ENCODE data around the gene RBKS. TPM values are rescaled to one million over a fixed set of nuclear protein-coding genes. Genes with fewer than 3 reads are reported as not detected.
A peak's percentile ranks its signal among the peaks of the same experiment; 100 is the strongest.

The RBKS gene
- total RNA-seq, 1 donor from 2014 or later, result 0.80 TPM

DNA sequence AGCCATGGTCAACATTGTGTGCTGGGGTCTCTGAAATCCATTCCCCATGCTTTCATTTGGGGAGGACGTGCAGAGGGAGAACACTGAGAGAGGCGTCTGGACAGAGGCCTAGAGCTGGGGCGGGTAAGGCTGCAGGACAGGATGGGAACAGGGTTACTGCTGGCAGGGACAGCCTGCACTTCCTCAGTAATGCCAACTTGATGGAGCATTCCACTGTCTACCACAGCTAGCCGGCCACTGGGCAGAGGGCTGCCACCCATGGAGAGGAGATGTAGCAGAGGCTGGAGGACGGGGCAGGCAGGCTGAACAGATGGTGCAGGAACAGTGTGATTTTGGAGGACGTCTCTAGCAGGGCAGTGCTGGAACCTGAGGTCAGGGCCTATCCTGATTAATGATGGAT lies 89.3 kb downstream of the RBKS start:
- no peaks in the 10 kb centered on the region for H3K9me3 Mint-ChIP-seq
- H3K4me1 Mint-ChIP-seq, result peaks cover 15% of the 10 kb centered on the region
- TF ChIP-seq, protein P1, sequence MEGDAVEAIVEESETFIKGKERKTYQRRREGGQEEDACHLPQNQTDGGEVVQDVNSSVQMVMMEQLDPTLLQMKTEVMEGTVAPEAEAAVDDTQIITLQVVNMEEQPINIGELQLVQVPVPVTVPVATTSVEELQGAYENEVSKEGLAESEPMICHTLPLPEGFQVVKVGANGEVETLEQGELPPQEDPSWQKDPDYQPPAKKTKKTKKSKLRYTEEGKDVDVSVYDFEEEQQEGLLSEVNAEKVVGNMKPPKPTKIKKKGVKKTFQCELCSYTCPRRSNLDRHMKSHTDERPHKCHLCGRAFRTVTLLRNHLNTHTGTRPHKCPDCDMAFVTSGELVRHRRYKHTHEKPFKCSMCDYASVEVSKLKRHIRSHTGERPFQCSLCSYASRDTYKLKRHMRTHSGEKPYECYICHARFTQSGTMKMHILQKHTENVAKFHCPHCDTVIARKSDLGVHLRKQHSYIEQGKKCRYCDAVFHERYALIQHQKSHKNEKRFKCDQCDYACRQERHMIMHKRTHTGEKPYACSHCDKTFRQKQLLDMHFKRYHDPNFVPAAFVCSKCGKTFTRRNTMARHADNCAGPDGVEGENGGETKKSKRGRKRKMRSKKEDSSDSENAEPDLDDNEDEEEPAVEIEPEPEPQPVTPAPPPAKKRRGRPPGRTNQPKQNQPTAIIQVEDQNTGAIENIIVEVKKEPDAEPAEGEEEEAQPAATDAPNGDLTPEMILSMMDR (IDR thresholded peaks at IDR 0.05; ENCODE audit: unreplicated experiment), result no peak
- DNase-seq (ENCODE audit: low spot score in 2 of 2, unreplicated experiment in 2 of 2), result no peak
- H3K27me3 Mint-ChIP-seq (ENCODE audit: low read depth), result no peaks in the 10 kb centered on the region
- H3K27ac Mint-ChIP-seq, result peak overlapping the region; percentile 54
- H3K4me3 Mint-ChIP-seq, result no peak overlapping the region
- no peaks in the 10 kb centered on the region for H3K36me3 Mint-ChIP-seq

DNA sequence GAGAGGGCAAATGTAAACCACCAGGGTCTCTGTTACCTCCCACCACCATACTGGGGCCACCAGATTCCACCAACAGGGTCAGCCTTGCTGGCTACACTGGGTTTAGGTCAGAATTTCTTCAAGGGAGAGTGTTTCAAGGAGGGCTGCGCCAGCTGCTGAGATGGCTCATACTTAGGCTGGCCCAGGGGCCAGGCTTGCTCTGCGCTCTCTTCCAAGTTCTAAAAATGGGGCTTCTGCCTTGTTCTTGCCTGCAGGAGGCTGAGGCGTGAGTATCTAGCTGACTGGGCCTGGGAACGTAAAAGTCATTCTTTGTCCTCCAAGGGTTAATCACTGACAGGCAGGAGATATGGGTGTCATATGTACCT lies 90.6 kb downstream of the RBKS start:
- Mint-ChIP-seq H3K4me3 (no peak overlapping the region), H3K27ac (peak overlapping the region; percentile 97)

DNA sequence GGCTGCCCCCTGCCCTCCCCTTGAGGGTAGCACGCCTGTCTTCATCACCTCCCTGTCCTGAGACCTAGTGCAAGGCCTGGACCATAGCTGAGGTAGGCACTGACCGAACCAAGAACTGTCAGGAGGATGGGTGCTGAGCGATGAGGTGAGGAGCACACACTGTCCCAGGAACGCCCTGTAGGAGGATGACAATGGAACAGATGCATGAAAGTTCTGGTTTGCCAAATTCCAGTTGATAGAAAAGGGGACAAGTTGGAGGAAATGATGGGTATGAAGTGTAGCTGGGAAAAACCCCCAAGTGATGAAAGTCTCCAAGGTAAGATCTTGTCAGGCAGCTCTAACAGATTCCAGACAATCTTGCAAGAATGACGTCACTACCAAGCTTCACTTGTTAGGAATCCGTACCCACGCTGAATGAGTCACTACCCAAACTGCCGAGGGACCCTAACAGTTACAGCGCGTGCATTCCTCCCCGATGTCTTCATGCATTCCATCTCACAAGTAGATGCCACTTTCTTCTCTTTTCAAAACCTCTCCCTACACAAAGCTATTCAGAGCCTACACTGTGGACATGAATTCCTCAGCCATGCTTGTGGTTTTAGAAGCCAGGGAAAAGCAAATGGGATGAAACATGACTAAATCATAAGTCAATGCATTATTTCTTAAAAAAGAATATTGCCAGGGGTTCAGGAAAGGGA lies 91.1 kb downstream of the RBKS start:
- TF ChIP-seq, protein P1 (IDR thresholded peaks at IDR 0.05; ENCODE audit: unreplicated experiment), result no peak
- Mint-ChIP-seq H3K9me3 (no peaks in the 10 kb centered on the region), H3K27ac (peak overlapping the region; percentile 97), H3K4me1 (peaks cover 15% of the 10 kb centered on the region), H3K27me3 (ENCODE audit: low read depth) (no peaks in the 10 kb centered on the region), H3K36me3 (no peaks in the 10 kb centered on the region), H3K4me3 (no peak overlapping the region)
- peak; percentile 52 to 69 for DNase-seq (ENCODE audit: low spot score in 2 of 2, unreplicated experiment in 2 of 2)

More for the DNA sequence above, 90.6 kb downstream of the RBKS start:
- DNase-seq (ENCODE audit: low spot score in 2 of 2, unreplicated experiment in 2 of 2), result no peak
- Mint-ChIP-seq H3K4me1 (peaks cover 15% of the 10 kb centered on the region), H3K36me3 (no peaks in the 10 kb centered on the region), H3K27me3 (ENCODE audit: low read depth) (no peaks in the 10 kb centered on the region), H3K9me3 (no peaks in the 10 kb centered on the region)
- TF ChIP-seq, protein P1 (IDR thresholded peaks at IDR 0.05; ENCODE audit: unreplicated experiment), result no peak

DNA sequence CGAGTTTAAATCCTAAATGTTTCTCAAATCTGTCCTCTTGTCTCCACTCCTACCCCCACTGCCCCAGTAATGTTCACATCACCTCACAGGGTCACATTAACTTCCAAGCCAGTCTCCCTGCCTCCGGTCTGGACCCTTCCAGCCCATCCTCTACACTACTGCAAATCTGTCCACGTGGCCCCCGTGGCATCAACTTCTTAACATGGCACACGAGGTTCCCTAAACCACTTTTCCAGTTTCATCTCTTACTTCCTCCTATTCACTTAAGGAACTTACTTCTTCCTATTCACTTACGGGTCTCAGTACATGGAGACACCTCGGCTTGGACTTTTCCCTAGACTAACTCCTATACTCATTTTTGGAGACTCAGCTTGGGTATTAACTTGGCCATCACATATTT lies 91.7 kb downstream of the RBKS start:
- no peaks in the 10 kb centered on the region for H3K27me3 Mint-ChIP-seq (ENCODE audit: low read depth)
- no peak overlapping the region for H3K4me3 Mint-ChIP-seq
- peaks cover 15% of the 10 kb centered on the region for H3K4me1 Mint-ChIP-seq
- TF ChIP-seq, protein P1 (IDR thresholded peaks at IDR 0.05; ENCODE audit: unreplicated experiment), result no peak
- no peak for DNase-seq (ENCODE audit: low spot score in 2 of 2, unreplicated experiment in 2 of 2)
- H3K27ac Mint-ChIP-seq, result peak overlapping the region; percentile 97
- peaks cover 1% of the 10 kb centered on the region for H3K36me3 Mint-ChIP-seq
- no peaks in the 10 kb centered on the region for H3K9me3 Mint-ChIP-seq

DNA sequence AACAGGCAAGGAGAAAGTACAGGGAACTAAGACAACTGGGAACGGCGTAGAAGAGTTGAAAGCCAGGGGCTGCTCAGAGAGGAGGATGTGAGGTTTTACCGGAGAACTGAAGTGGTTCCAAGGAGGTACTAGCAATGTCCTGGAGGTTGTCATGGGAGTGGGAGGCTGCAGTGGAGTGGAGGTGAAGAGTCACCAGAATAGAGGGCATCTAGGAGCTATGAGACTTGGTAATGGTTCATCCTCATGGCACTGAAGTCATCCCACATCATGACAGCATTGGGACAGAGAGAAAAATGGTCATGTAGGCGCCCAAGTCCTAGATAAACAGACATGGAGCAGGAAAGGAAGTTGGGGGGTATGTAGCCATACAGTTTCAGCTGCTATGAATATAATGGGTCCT lies 92.3 kb downstream of the RBKS start:
- TF ChIP-seq, protein P1 (IDR thresholded peaks at IDR 0.05; ENCODE audit: unreplicated experiment), result no peak
- peak overlapping the region; percentile 97 for H3K27ac Mint-ChIP-seq
- DNase-seq (ENCODE audit: low spot score in 2 of 2, unreplicated experiment in 2 of 2), result no peak
- H3K27me3 Mint-ChIP-seq (ENCODE audit: low read depth), result no peaks in the 10 kb centered on the region
- peaks cover 1% of the 10 kb centered on the region for H3K36me3 Mint-ChIP-seq
- H3K4me1 Mint-ChIP-seq, result peaks cover 15% of the 10 kb centered on the region
- no peak overlapping the region for H3K4me3 Mint-ChIP-seq
- no peaks in the 10 kb centered on the region for H3K9me3 Mint-ChIP-seq
